SU-DHL-6 (cell line): Measurements from ENCODE around the gene STK26.

Experiments
- H2AFZ ChIP-seq: fragments of 200-600 bp; sonication (generic); 2 replicates; pipeline ENCODE4 v1.6.1; 2014; ENCODE audit warnings: low read depth, mild to moderate bottlenecking, moderate library complexity, mixed read lengths, antibody characterized with exemption, low read length; ENCODE audit not compliant: severe bottlenecking
- H3F3A ChIP-seq: fragments of 200-600 bp; shearing (Covaris generic); 2 replicates; pipeline ENCODE4 v1.6.0; 2016; ENCODE audit warnings: antibody characterized with exemption, mild to moderate bottlenecking; ENCODE audit not compliant: insufficient read depth
- H3K27ac ChIP-seq: fragments of 200-600 bp; sonication (generic); 2 replicates; pipeline ENCODE4 v1.5.1; 2016; ENCODE audit warnings: low read depth, mild to moderate bottlenecking, low read length, moderate library complexity, mixed read lengths
- H3K27me3 ChIP-seq: fragments of 200-600 bp; sonication (generic), shearing (Covaris generic); 2 replicates; pipeline ENCODE4 v1.6.0; 2014; ENCODE audit warnings: mild to moderate bottlenecking, low read length
- H3K36me3 ChIP-seq: fragments of 200-600 bp; sonication (generic); 2 replicates; pipeline ENCODE4 v1.6.1; 2014; ENCODE audit warnings: mild to moderate bottlenecking, low read length, mixed read lengths
- H3K4me2 ChIP-seq: fragments of 300-600, 200-600 bp; shearing (Covaris generic), sonication (generic); 2 replicates; pipeline ENCODE4 v1.6.0; 2014; ENCODE audit warnings: low read length, low read depth, mild to moderate bottlenecking; ENCODE audit not compliant: poor library complexity, severe bottlenecking
- H3K4me3 ChIP-seq: fragments of 200-600 bp; sonication (generic); 2 replicates; pipeline ENCODE4 v1.5.1; 2014; ENCODE audit warnings: antibody characterized with exemption, low read length, mild to moderate bottlenecking, mixed read lengths; ENCODE audit not compliant: insufficient read depth, poor library complexity, severe bottlenecking
- H3K79me2 ChIP-seq: fragments of 200-600 bp; sonication (generic); 2 replicates; pipeline ENCODE4 v1.6.1; 2014; ENCODE audit warnings: mild to moderate bottlenecking, low read length, moderate library complexity; ENCODE audit not compliant: insufficient read depth
- H3K9ac ChIP-seq: fragments of 200-600 bp; sonication (generic); 2 replicates; pipeline ENCODE4 v1.7.0; 2014; ENCODE audit warnings: mild to moderate bottlenecking, low read length
- H3K9me2 ChIP-seq: fragments of 200-600 bp; sonication (generic); replicated peaks from 2 replicates; pipeline ENCODE4 v1.6.1; 2014; ENCODE audit warnings: low read length; ENCODE audit not compliant: insufficient read depth
- H3K9me3 ChIP-seq: fragments of 200-600 bp; sonication (generic); 2 replicates; pipeline ENCODE4 v1.6.1; 2014; ENCODE audit warnings: low read length, mixed read lengths; ENCODE audit not compliant: insufficient read depth
- H4K20me1 ChIP-seq: fragments of 200-600 bp; sonication (generic); 2 replicates; pipeline ENCODE4 v1.6.1; 2014; ENCODE audit warnings: low read depth, mild to moderate bottlenecking, antibody characterized with exemption, low read length, moderate library complexity, mixed read lengths
- EZH2phosphoT487 ChIP-seq: fragments of 200-600 bp; sonication (generic), shearing (Covaris generic); conservative IDR thresholded peaks from 2 replicates; pipeline ENCODE4 v1.6.1; 2018; ENCODE audit warnings: mild to moderate bottlenecking, antibody characterized with exemption, low read length, moderate library complexity, mixed read lengths
- TF ChIP-seq, protein P1 (sequence below): fragments of 200-600 bp; sonication (generic); IDR thresholded peaks from one replicate; pipeline ENCODE4 v1.5.1; 2017; ENCODE audit warnings: antibody characterized with exemption, mild to moderate bottlenecking, low read length, moderate library complexity; ENCODE audit not compliant: insufficient read depth, poor library complexity, severe bottlenecking

The STK26 gene

DNA sequence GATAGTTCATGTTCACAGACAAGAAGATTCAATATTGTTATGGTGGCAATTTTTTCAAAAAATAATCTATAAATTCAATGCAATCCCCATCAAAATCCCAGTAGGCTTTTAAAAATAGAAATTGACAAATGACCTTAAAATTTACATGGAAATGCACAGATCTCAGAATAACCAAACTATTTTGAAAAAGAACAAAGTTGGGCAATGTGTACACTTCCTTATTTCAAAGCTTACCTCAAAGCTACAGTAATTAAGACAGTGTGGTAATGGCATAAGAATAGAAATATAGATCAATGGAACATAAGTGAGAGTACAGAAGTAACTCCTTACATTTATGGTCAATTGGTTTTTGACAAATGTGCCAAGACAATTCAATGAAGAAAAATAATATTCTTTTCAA lies 65.8 kb downstream of the STK26 start:
- no peak overlapping the region for H3K27ac ChIP-seq

DNA sequence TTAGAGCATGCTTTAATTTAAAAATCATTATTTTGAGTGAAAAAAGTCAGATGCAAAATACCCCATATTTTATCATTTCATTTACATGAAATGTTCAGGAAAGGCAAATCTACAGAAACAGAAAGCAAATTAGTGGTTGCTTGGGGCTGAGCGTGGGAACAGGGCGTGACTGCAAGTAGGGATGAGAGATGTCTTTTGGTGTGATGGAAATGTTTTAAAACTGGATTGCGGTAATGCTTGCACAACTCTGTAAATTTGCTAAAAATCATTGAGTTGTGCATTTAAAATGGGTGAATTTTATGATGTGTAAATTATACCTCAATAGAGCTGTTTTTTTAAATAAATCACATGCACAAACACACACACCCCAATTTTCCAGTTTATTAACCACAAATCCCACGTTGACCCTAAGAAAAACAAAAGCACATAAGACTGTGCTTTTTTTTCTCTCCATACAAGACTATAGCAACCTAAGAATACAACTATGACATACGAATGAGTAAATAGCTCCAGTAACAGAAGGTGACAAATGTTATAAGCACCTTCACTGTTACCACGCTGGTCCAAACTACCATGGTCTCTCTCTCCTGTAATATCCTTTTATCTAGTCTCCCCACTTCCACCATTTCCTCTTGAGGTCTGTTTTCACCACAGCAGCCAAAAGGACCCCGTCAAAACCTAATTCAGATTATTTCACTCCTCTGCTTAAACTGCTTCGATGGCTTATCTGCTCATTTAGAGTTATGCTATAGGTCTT lies 67.5 kb downstream of the STK26 start:
- TF ChIP-seq, protein P1, sequence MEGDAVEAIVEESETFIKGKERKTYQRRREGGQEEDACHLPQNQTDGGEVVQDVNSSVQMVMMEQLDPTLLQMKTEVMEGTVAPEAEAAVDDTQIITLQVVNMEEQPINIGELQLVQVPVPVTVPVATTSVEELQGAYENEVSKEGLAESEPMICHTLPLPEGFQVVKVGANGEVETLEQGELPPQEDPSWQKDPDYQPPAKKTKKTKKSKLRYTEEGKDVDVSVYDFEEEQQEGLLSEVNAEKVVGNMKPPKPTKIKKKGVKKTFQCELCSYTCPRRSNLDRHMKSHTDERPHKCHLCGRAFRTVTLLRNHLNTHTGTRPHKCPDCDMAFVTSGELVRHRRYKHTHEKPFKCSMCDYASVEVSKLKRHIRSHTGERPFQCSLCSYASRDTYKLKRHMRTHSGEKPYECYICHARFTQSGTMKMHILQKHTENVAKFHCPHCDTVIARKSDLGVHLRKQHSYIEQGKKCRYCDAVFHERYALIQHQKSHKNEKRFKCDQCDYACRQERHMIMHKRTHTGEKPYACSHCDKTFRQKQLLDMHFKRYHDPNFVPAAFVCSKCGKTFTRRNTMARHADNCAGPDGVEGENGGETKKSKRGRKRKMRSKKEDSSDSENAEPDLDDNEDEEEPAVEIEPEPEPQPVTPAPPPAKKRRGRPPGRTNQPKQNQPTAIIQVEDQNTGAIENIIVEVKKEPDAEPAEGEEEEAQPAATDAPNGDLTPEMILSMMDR: no peak
- no peak for TF ChIP-seq EZH2phosphoT487
- Histone ChIP-seq H3F3A (no peaks in the 10 kb centered on the region), H3K4me2 (no peak overlapping the region), H3K9me2 (no peaks in the 10 kb centered on the region), H3K79me2 (no peaks in the 10 kb centered on the region), H4K20me1 (no peaks in the 10 kb centered on the region), H3K9ac (no peak overlapping the region), H3K27ac (no peak overlapping the region), H3K27me3 (no peaks in the 10 kb centered on the region), H3K36me3 (no peaks in the 10 kb centered on the region), H3K4me3 (no peak overlapping the region), H2AFZ (no peak overlapping the region), H3K9me3 (no peaks in the 10 kb centered on the region)

More for the DNA sequence above, 65.8 kb downstream of the STK26 start:
- no peak overlapping the region for H3K4me2 ChIP-seq
- no peaks in the 10 kb centered on the region for H3K36me3 ChIP-seq
- H3K27me3 ChIP-seq: no peaks in the 10 kb centered on the region
- no peaks in the 10 kb centered on the region for H3K9me3 ChIP-seq
- TF ChIP-seq EZH2phosphoT487: no peak
- TF ChIP-seq, protein P1: no peak
- H3K9me2 ChIP-seq: no peaks in the 10 kb centered on the region
- no peak overlapping the region for H2AFZ ChIP-seq
- no peaks in the 10 kb centered on the region for H3F3A ChIP-seq
- no peak overlapping the region for H3K4me3 ChIP-seq
- H4K20me1 ChIP-seq: no peaks in the 10 kb centered on the region
- no peaks in the 10 kb centered on the region for H3K79me2 ChIP-seq
- no peak overlapping the region for H3K9ac ChIP-seq

DNA sequence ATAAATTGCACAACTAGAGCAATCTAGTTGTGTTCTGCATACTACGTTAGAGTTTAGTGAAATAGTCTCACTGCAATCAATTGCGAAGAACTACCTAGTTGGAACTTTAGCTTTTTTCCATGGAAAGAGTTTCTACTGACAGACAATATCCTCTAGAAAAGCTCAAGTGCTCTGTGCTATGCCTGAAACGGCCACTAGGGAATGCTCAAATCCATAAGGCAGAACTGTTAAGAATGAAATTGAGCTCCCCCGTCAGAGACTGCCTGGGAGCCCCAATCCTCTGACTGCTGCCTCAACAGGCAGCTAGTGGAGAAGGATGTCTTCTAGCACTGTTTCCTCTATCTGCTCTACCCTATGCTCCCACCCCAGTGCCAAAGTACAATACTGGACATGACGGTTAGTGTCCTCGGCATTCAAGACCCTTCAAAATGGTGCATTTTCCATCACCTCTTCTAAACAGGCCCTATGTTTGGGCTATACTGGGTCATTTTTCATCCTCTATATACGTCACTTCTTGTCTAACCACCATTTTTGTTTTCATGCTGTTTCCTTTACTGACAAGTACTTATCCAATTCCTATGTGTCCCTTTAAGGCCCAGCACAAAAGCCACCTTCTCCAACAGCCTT lies 69.5 kb downstream of the STK26 start:
- Histone ChIP-seq H3K4me2 (no peak overlapping the region), H2AFZ (no peak overlapping the region)
- no peak for TF ChIP-seq EZH2phosphoT487
- TF ChIP-seq, protein P1: peak; percentile 28

More for the DNA sequence above, 69.5 kb downstream of the STK26 start:
- Histone ChIP-seq H3K9me3 (no peaks in the 10 kb centered on the region), H3K4me3 (no peak overlapping the region), H3K27me3 (no peaks in the 10 kb centered on the region), H3K36me3 (no peaks in the 10 kb centered on the region), H3K27ac (no peak overlapping the region), H3K79me2 (no peaks in the 10 kb centered on the region), H3K9me2 (no peaks in the 10 kb centered on the region), H4K20me1 (no peaks in the 10 kb centered on the region), H3F3A (no peaks in the 10 kb centered on the region), H3K9ac (no peak overlapping the region)
